ENCODE measurements around the gene RDX. TPM values are rescaled to one million over a fixed set of nuclear protein-coding genes. Genes with fewer than 3 reads are reported as not detected.
A peak's percentile ranks its signal among the peaks of the same experiment; 100 is the strongest.
"Not testable (repeated sequence)": the region's sequence is repeated elsewhere in the genome, so short reads cannot be mapped to it uniquely, and the experiment has no call there.

Gene RDX
- total RNA-seq, 2 donors from 2014 or later = 121 to 127 TPM

DNA sequence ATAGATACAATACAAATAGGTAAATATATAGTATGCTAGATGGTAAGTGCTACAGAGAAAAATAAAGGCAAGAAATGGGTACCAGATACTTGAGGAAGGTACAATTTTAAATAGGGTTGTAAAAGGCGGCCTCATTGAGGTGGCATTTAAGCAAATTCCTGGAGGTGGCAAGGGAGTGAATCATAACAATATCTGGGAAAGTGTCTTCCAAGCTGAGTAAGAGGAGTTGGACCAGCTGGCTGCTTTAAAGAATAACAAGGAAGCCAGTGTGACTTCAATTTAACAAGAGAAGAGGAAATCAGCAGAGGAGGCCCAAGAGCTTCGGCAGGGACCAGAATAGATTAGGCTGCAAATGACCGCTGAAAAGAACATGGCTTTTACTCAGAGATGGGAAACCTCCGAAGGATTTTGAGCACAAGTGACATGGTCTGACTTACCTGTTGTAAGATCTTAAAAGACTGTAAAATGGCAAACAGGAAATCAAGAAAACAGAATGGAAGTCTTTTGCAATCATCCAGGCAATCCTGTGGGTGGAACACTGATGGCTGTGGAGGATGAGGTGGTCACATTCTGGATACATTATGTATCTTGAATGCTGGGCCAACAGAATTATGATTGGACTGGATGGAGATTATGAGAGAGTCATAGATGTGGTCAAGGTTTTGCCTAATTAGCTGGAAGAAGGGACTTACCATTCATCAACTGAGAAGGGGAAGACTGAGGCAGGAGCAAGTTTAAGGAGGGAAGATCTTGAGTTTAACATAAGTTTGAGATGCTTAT lies 77.2 kb downstream of the RDX start:
- H3K36me3 ChIP-seq (ENCODE audit: control insufficient read depth, insufficient read depth, low read length) = peaks cover 49% of the 10 kb centered on the region
- no peak overlapping the region for H3K27ac ChIP-seq (ENCODE audit: low read depth, low read length)
- Mint-ChIP-seq H3K9me3 (peaks cover 8% of the 10 kb centered on the region), H3K4me1 (no peaks in the 10 kb centered on the region), H3K4me3 (no peak overlapping the region), H3K36me3 (ENCODE audit: low read depth) (peaks cover 19% of the 10 kb centered on the region), H3K27ac (no peak overlapping the region), H3K27me3 (ENCODE audit: insufficient read depth) (no peaks in the 10 kb centered on the region)
- TF ChIP-seq, protein P1, sequence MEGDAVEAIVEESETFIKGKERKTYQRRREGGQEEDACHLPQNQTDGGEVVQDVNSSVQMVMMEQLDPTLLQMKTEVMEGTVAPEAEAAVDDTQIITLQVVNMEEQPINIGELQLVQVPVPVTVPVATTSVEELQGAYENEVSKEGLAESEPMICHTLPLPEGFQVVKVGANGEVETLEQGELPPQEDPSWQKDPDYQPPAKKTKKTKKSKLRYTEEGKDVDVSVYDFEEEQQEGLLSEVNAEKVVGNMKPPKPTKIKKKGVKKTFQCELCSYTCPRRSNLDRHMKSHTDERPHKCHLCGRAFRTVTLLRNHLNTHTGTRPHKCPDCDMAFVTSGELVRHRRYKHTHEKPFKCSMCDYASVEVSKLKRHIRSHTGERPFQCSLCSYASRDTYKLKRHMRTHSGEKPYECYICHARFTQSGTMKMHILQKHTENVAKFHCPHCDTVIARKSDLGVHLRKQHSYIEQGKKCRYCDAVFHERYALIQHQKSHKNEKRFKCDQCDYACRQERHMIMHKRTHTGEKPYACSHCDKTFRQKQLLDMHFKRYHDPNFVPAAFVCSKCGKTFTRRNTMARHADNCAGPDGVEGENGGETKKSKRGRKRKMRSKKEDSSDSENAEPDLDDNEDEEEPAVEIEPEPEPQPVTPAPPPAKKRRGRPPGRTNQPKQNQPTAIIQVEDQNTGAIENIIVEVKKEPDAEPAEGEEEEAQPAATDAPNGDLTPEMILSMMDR (conservative IDR thresholded peaks at IDR 0.05) = no peak
- WGBS, 2 experiments (ENCODE audit: insufficient coverage in 1 of 2, insufficient read length in 1 of 2) = 95 to 96% methylated on average over 4 of the region's 4 CpGs
- no peaks in the 10 kb centered on the region for H3K27me3 ChIP-seq (ENCODE audit: control insufficient read depth, insufficient read depth, low read length, poor library complexity, severe bottlenecking)
- no peak for DNase-seq
- no peaks in the 10 kb centered on the region for H3K4me1 ChIP-seq (ENCODE audit: control insufficient read depth, insufficient read depth, low read length)
- H3K9me3 ChIP-seq (ENCODE audit: control insufficient read depth, low read length) = peaks cover under 1% of the 10 kb centered on the region
- H3K9ac ChIP-seq (ENCODE audit: extremely low read depth, low read length, poor library complexity, severe bottlenecking) = no peak overlapping the region
- H3K4me3 ChIP-seq (ENCODE audit: low read length) = no peak overlapping the region

DNA sequence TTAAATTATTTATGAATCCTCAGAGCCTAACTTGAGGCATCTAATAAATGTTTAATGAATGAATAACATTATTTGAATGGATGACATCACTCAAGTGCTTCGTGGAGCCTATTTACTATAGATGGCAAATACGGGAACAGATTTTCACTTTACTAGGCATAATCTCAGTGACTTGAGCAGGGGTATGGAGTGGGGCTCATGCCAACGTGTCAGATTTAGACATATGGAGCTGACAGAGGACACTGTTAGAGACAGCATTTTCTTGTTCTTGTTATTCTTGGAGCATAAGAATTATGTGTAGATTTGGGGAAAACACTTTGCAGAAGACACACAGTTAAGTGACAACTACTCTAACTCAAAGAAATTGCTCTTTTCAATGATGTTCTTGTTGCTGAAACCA lies 78.5 kb downstream of the RDX start:
- H3K27ac Mint-ChIP-seq = no peak overlapping the region
- TF ChIP-seq, protein P1 (conservative IDR thresholded peaks at IDR 0.05) = no peak
- H3K4me1 ChIP-seq (ENCODE audit: control insufficient read depth, insufficient read depth, low read length) = no peaks in the 10 kb centered on the region
- H3K4me3 Mint-ChIP-seq = no peak overlapping the region
- no peak overlapping the region for H3K27ac ChIP-seq (ENCODE audit: low read depth, low read length)
- no peaks in the 10 kb centered on the region for H3K9me3 ChIP-seq (ENCODE audit: control insufficient read depth, low read length)
- H3K27me3 Mint-ChIP-seq (ENCODE audit: insufficient read depth) = no peaks in the 10 kb centered on the region
- no peaks in the 10 kb centered on the region for H3K27me3 ChIP-seq (ENCODE audit: control insufficient read depth, insufficient read depth, low read length, poor library complexity, severe bottlenecking)
- WGBS, 2 experiments (ENCODE audit: insufficient coverage in 1 of 2, insufficient read length in 1 of 2) = 83 to 85% methylated on average over 2 to 3 of the region's 3 CpGs
- no peak for DNase-seq
- H3K4me3 ChIP-seq (ENCODE audit: low read length) = no peak overlapping the region
- H3K9ac ChIP-seq (ENCODE audit: extremely low read depth, low read length, poor library complexity, severe bottlenecking) = no peak overlapping the region
- peaks cover under 1% of the 10 kb centered on the region for H3K4me1 Mint-ChIP-seq
- H3K36me3 Mint-ChIP-seq (ENCODE audit: low read depth) = peaks cover 14% of the 10 kb centered on the region
- peaks cover 41% of the 10 kb centered on the region for H3K36me3 ChIP-seq (ENCODE audit: control insufficient read depth, insufficient read depth, low read length)
- H3K9me3 Mint-ChIP-seq = peaks cover 6% of the 10 kb centered on the region

DNA sequence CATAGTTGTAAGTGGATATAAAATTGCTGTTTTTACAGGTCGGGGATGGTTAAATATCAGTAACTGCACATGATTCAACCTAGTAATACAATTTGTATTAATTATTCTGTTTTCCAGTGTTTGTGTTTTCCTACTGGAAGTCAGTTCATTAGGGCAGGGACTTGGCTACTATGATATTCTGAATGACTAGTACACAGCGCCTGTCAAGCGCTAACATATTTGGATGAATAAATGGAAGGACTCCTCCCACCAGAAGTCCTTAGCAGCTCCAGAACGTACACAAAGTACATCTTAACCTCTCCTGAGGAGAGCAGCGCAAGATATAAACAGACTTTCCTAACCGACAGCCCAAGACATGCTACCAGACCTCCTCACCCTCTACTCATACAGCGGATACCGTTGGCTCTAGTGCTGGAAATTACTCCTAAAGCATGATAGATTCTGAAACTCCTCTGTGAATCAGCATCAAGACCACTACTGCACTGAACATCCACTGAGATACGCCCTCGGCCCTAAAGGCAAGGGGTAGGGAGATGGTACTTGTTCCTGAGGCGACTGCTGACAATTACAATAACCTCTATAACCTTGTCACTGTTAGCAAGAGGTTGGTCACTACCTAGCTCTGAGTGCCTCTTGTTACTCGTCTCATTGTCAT lies 79.1 kb downstream of the RDX start:
- DNase-seq = no peak
- WGBS, 2 experiments (ENCODE audit: insufficient coverage in 1 of 2, insufficient read length in 1 of 2) = 94% methylated on average over 7 to 10 of the region's 12 CpGs
- H3K36me3 Mint-ChIP-seq (ENCODE audit: low read depth) = peaks cover 11% of the 10 kb centered on the region
- no peak overlapping the region for H3K27ac Mint-ChIP-seq
- Histone ChIP-seq H3K4me3 (ENCODE audit: low read length) (no peak overlapping the region), H3K9ac (ENCODE audit: extremely low read depth, low read length, poor library complexity, severe bottlenecking) (no peak overlapping the region), H3K9me3 (ENCODE audit: control insufficient read depth, low read length) (no peaks in the 10 kb centered on the region), H3K36me3 (ENCODE audit: control insufficient read depth, insufficient read depth, low read length) (peaks cover 35% of the 10 kb centered on the region), H3K27me3 (ENCODE audit: control insufficient read depth, insufficient read depth, low read length, poor library complexity, severe bottlenecking) (no peaks in the 10 kb centered on the region), H3K27ac (ENCODE audit: low read depth, low read length) (no peak overlapping the region), H3K4me1 (ENCODE audit: control insufficient read depth, insufficient read depth, low read length) (no peaks in the 10 kb centered on the region)
- TF ChIP-seq, protein P1 (conservative IDR thresholded peaks at IDR 0.05) = no peak
- H3K4me3 Mint-ChIP-seq = no peak overlapping the region
- H3K4me1 Mint-ChIP-seq = peaks cover 1% of the 10 kb centered on the region
- no peaks in the 10 kb centered on the region for H3K27me3 Mint-ChIP-seq (ENCODE audit: insufficient read depth)
- peaks cover 7% of the 10 kb centered on the region for H3K9me3 Mint-ChIP-seq

DNA sequence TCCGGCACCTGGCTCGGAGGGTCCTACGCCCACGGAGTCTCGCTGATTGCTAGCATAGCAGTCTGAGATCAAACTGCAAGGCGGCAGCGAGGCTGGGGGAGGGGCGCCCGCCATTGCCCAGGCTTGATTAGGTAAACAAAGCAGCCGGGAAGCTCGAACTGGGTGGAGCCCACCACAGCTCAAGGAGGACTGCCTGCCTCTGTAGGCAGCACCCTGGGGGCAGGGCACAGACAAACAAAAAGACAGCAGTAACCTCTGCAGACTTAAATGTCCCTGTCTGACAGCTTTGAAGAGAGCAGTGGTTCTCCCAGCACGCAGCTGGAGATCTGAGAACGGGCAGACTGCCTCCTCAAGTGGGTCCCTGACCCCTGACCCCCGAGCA lies 87.1 kb downstream of the RDX start:
- not testable (repeated sequence) for H3K9me3 ChIP-seq (ENCODE audit: control insufficient read depth, low read length); H3K9ac ChIP-seq (ENCODE audit: extremely low read depth, low read length, poor library complexity, severe bottlenecking); H3K4me3 ChIP-seq (ENCODE audit: low read length); H3K27me3 Mint-ChIP-seq (ENCODE audit: insufficient read depth); H3K9me3 Mint-ChIP-seq; H3K27me3 ChIP-seq (ENCODE audit: control insufficient read depth, insufficient read depth, low read length, poor library complexity, severe bottlenecking); H3K36me3 Mint-ChIP-seq (ENCODE audit: low read depth); H3K4me1 Mint-ChIP-seq; DNase-seq; H3K36me3 ChIP-seq (ENCODE audit: control insufficient read depth, insufficient read depth, low read length); H3K27ac ChIP-seq (ENCODE audit: low read depth, low read length); H3K4me1 ChIP-seq (ENCODE audit: control insufficient read depth, insufficient read depth, low read length)
- Mint-ChIP-seq H3K27ac (peak overlapping the region; percentile 97), H3K4me3 (peak overlapping the region; percentile 69)
- WGBS, 2 experiments (ENCODE audit: insufficient coverage in 1 of 2, insufficient read length in 1 of 2) = 0% methylated on average over 3 of the region's 14 CpGs; no CpG with 5 or more reads in 1 of the 2 experiments
